ENCODE measurements around the gene ODF2. TPM values are rescaled to one million over a fixed set of nuclear protein-coding genes. Genes with fewer than 3 reads are reported as not detected.

The ODF2 gene
- total RNA-seq, 1 experiment from 2014 or later: 46.8 TPM

GRCh38 chr9:128420651-128421481 is 34.9 kb upstream of the ODF2 start, which contains the start of gene CERCAM:
TSS of gene CERCAM (plus strand) at chr9:128420857. CDS start at chr9:128420878, 21 bp downstream.
- DNase-seq (ENCODE audit: low read depth, low spot score) (no peak), ATAC-seq (peak; percentile 82)
- intact Hi-C loops (cut with micrococcal nuclease): no loop called here
- no TSS peak for BruUV-seq (replicated peaks)
- ChIA-PET CTCF (interaction anchor here (0.5 to 2.7 kb wide), 23 partner anchors 8 to 865 kb away, joined by 3 to 21 read pairs (median 3); partner anchors contain the start of gene URM1), POLR2A (interaction anchor here (0.6 to 1.8 kb wide), 6 partner anchors 9 to 140 kb away, joined by 3 to 5 read pairs (median 4); partner anchors contain the start of gene ODF2), RAD21 (ENCODE audit: low non-redundant PET in 1 of 2, low total read pairs in 2 of 2, uncharacterized antibody in 2 of 2, unreplicated experiment in 2 of 2) (interaction anchor here (0.9 to 1.5 kb wide), 3 partner anchors 59 to 126 kb away, joined by 3 to 8 read pairs (median 3); no protein-coding TSS in a partner anchor)
- peak within 1 kb of the TSS; percentile 94 for H3K4me2 ChIP-seq (ENCODE audit: low read length)
- H2AFZ ChIP-seq (ENCODE audit: low read depth, low read length, poor library complexity, severe bottlenecking): peak within 1 kb of the TSS; percentile 93
- no peaks in the 10 kb centered on the region for H3K27me3 ChIP-seq (ENCODE audit: insufficient read depth, low read length)
- H3K27ac ChIP-seq (ENCODE audit: low read depth, low read length): peak within 1 kb of the TSS; percentile 78
- no peaks in the 10 kb centered on the region for H3K36me3 ChIP-seq (ENCODE audit: control insufficient read depth in 1 of 2, insufficient read depth in 2 of 2, low read length in 2 of 2)
- no peaks in the 10 kb centered on the region for H3K9me2 ChIP-seq (ENCODE audit: insufficient read depth)
- H3K79me2 ChIP-seq (ENCODE audit: insufficient read depth, low read length): no peaks in the 10 kb centered on the region
- peak within 1 kb of the TSS; percentile 79 to 93 for H3K4me3 ChIP-seq (replicated peaks in 1 of 2; ENCODE audit: low read depth in 1 of 2, low read length in 2 of 2)
- H4K20me1 ChIP-seq (ENCODE audit: insufficient read depth): no peaks in the 10 kb centered on the region
- H3K9ac ChIP-seq (ENCODE audit: low read length): peak within 1 kb of the TSS; percentile 78
- peaks cover 31 to 50% of the 10 kb centered on the region in 2 experiments for H3K4me1 ChIP-seq (ENCODE audit: control insufficient read depth in 1 of 2, insufficient read depth in 2 of 2, low read length in 2 of 2)
- no peaks in the 10 kb centered on the region for H3K9me3 ChIP-seq (ENCODE audit: control insufficient read depth in 1 of 2, insufficient read depth in 1 of 2, low read depth in 1 of 2, low read length in 2 of 2)
- TF ChIP-seq SIN3A (IDR thresholded peaks at IDR 0.05; ENCODE audit: low read depth) (no peak), CTCF (IDR thresholded peaks at IDR 0.05 in 2 of 3, conservative IDR thresholded peaks at IDR 0.05 in 1 of 3; ENCODE audit: borderline replicate concordance in 1 of 3, insufficient read depth in 1 of 3, low read depth in 2 of 3, low read length in 2 of 3) (0 out of 6 replicates have a peak, but pooled peaks of 1 of the 3 experiments have one; percentile 11), ZNF274 (IDR thresholded peaks at IDR 0.05; ENCODE audit: low read depth, low read length) (no peak), POLR2A (IDR thresholded peaks at IDR 0.05; ENCODE audit: borderline replicate concordance, extremely low read depth, insufficient read depth, insufficient read length) (peak; percentile 24), POLR2AphosphoS5 (IDR thresholded peaks at IDR 0.05; ENCODE audit: low read depth, low read length) (peak; percentile 66), ZFX (IDR thresholded peaks at IDR 0.05) (peak; percentile 67; the same call in 1 of the 2 replicates)
